Transverse colon (tissue), 4 donors: Measurements from ENCODE around the gene TARM1. TPM values are rescaled to one million over a fixed set of nuclear protein-coding genes. Genes with fewer than 3 reads are reported as not detected.

Experiments
- DNase-seq: peaks from one replicate; pipeline ENCODE4 v3.0.0-alpha.2; 2019
- H3K27ac ChIP-seq, 4 donors: fragments of 200-600 bp; sonication (generic); 2 replicates each; pipeline ENCODE4 v1.5.1; 2016 to 2018; ENCODE audit warnings: inconsistent platforms in 4 of 4
- H3K27me3 ChIP-seq: fragments of 200-600 bp; sonication (generic); 2 replicates; pipeline ENCODE4 v1.5.1; 2017; ENCODE audit warnings: inconsistent platforms
- H3K36me3 ChIP-seq, 4 donors: fragments of 200-600 bp; sonication (generic); 2 replicates each; pipeline ENCODE4 v1.5.1; 2017 to 2019; ENCODE audit warnings: inconsistent platforms in 4 of 4
- H3K4me1 ChIP-seq, 4 donors: fragments of 200-600 bp; sonication (generic); 2 replicates each; pipeline ENCODE4 v1.5.1; 2017 to 2020; ENCODE audit warnings: inconsistent platforms in 4 of 4
- H3K4me3 ChIP-seq, 4 donors: fragments of 200-600 bp; sonication (generic); 1 replicate in 1 of 4; 2 replicates in 3 of 4; pipeline versions ENCODE4 v1.5.1 to v1.6.1; 2017 to 2019; ENCODE audit warnings: inconsistent platforms in 4 of 4
- H3K9me3 ChIP-seq, 2 donors: fragments of 200-600 bp; sonication (generic); 2 replicates each; pipeline ENCODE4 v1.5.1; 2017 to 2019; ENCODE audit warnings: inconsistent platforms in 2 of 2
- EP300 ChIP-seq: sonication (generic); formaldehyde crosslinking; IDR thresholded peaks from one replicate; pipeline ENCODE4 v1.6.1; 2017; ENCODE audit warnings: antibody characterized with exemption, low read depth
- POLR2A ChIP-seq: fragments of 450-650 bp; IDR thresholded peaks from one replicate; pipeline ENCODE4 v1.6.1; 2016; ENCODE audit warnings: antibody characterized with exemption, mild to moderate bottlenecking, moderate library complexity
- POLR2AphosphoS5 ChIP-seq, 3 donors: sonication (generic); formaldehyde crosslinking; IDR thresholded peaks; one replicate each; pipeline ENCODE4 v1.6.1; 2016; ENCODE audit warnings: antibody characterized with exemption in 3 of 3
- WGBS, 2 donors: methylation state at CpG; one replicate each; pipeline ENCODE4 v1.1.5; 2018; ENCODE audit warnings: low coverage in 1 of 2; 5-methylcytosine and 5-hydroxymethylcytosine counted together
- in situ Hi-C, 4 donors: fragments of 200-750 bp; cut with MboI; loops; one replicate each; pipeline versions ENCODE4 v1.15.0 to v1.15.1; 2017; ENCODE audit warnings: low sequenced_read_pairs in 3 of 4, low pct_ligation_motif_present in 1 of 4, low pct_unique_long_range_greater_than_20kb in 1 of 4
- intact Hi-C: fragments of 100-400 bp; cut with DNase I; formaldehyde crosslinking; loops from one replicate; pipeline ENCODE4 v1.15.1; 2023; ENCODE audit warnings: low total_unique reads
- total RNA-seq, 4 donors: library from RNA; depleted of rRNA; stranded (reverse); fragments of >200 nt; gene quantifications; one replicate each; pipeline ENCODE4 v1.1.0, GENCODE V29; 2016
- TF ChIP-seq, protein P1 (sequence below), 5 experiments: fragments of 200-600 bp in 3 of 5; fragments of 450-650 bp in 2 of 5; sonication (generic) in 3 of 5; IDR thresholded peaks; 1 replicate in 2 of 5; 2 replicates in 3 of 5; pipeline ENCODE4 v1.5.1; 2016 to 2017; ENCODE audit warnings: antibody characterized with exemption in 5 of 5, inconsistent platforms in 3 of 5, mild to moderate bottlenecking in 2 of 5, moderate library complexity in 1 of 5

Gene TARM1
- total RNA-seq, 4 donors from 2014 or later = not detected

DNA sequence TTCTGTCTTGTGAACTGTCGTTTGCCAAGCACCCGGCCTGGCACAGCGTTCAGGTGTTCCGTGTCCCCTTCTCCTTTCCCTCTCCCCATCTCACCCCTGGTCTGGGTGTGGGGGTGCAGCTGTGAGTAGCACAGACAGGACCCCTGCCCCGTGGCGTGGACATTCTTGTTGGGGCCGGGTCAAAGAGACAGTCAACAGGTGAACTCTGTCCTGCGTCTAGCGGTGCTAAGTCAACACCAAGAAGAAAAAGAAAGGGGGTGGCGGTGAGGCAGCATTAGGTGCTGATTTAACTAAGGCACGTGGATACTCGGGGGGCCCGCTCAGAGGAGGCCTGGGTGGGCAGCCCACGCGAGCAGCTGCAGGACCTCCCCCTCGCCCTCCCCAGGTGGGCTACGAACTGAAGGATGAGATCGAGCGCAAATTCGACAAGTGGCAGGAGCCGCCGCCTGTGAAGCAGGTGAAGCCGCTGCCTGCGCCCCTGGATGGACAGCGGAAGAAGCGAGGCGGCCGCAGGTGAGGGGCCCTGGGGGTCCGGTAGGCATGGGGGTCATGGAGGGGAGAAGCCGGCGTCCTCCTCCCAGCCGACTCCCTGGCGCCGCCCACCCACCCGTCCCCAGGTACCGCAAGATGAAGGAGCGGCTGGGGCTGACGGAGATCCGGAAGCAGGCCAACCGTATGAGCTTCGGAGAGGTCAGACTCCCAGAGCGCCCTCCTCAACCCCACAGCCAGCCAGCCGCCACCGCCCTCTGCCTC is 46.7 kb upstream of the TARM1 start:
- in situ Hi-C loops (no loop called here), intact Hi-C loops (no loop called here)
- TF ChIP-seq POLR2AphosphoS5 (IDR thresholded peaks at IDR 0.05) (no peak), EP300 (no peak), POLR2A (no peak)
- TF ChIP-seq, protein P1, sequence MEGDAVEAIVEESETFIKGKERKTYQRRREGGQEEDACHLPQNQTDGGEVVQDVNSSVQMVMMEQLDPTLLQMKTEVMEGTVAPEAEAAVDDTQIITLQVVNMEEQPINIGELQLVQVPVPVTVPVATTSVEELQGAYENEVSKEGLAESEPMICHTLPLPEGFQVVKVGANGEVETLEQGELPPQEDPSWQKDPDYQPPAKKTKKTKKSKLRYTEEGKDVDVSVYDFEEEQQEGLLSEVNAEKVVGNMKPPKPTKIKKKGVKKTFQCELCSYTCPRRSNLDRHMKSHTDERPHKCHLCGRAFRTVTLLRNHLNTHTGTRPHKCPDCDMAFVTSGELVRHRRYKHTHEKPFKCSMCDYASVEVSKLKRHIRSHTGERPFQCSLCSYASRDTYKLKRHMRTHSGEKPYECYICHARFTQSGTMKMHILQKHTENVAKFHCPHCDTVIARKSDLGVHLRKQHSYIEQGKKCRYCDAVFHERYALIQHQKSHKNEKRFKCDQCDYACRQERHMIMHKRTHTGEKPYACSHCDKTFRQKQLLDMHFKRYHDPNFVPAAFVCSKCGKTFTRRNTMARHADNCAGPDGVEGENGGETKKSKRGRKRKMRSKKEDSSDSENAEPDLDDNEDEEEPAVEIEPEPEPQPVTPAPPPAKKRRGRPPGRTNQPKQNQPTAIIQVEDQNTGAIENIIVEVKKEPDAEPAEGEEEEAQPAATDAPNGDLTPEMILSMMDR (IDR thresholded peaks at IDR 0.05) = no peak
- Histone ChIP-seq H3K36me3 (peaks cover 0 to 64% (median 13%) of the 10 kb centered on the region in 4 donors), H3K4me3 (no peak overlapping the region), H3K27ac (no peak overlapping the region), H3K27me3 (no peaks in the 10 kb centered on the region), H3K9me3 (no peaks in the 10 kb centered on the region), H3K4me1 (no peaks in the 10 kb centered on the region)
- WGBS, 2 donors = 91 to 96% methylated on average over 18 to 41 of the region's 44 CpGs
- DNase-seq = no peak

DNA sequence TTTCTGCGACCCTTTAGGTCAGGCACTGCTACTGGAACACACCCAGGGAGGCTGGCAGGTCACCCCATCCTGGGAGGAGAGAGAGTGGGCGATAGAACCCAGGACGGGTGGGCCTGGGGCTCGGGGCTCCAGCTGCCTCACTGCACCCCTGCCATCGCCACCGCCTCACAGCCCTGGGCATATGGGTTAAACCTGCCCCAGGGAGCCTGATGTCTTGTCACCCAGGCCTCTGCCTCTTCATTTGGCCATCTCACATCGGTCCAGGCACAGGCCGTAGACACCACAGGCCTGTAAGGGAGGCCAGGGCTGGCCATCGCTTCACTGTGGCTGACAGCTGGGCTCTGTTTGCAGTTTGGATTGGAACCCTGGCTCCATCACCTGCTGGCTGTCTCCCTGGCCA is 44.5 kb upstream of the TARM1 start:
- intact Hi-C loops = no loop called here
- H3K4me3 ChIP-seq = no peak overlapping the region
- H3K9me3 ChIP-seq = no peaks in the 10 kb centered on the region
- H3K27ac ChIP-seq = no peak overlapping the region
- peaks cover 0 to 75% (median 16%) of the 10 kb centered on the region in 4 donors for H3K36me3 ChIP-seq
- in situ Hi-C loops = no loop called here
- 87% methylated on average over 9 of the region's 9 CpGs; no CpG with 5 or more reads in 1 of the 2 donors for WGBS, 2 donors
- DNase-seq = no peak
- TF ChIP-seq, protein P1 (IDR thresholded peaks at IDR 0.05) = no peak
- TF ChIP-seq POLR2AphosphoS5 (IDR thresholded peaks at IDR 0.05) (no peak), EP300 (no peak), POLR2A (no peak)
- no peaks in the 10 kb centered on the region for H3K4me1 ChIP-seq
- no peaks in the 10 kb centered on the region for H3K27me3 ChIP-seq

DNA sequence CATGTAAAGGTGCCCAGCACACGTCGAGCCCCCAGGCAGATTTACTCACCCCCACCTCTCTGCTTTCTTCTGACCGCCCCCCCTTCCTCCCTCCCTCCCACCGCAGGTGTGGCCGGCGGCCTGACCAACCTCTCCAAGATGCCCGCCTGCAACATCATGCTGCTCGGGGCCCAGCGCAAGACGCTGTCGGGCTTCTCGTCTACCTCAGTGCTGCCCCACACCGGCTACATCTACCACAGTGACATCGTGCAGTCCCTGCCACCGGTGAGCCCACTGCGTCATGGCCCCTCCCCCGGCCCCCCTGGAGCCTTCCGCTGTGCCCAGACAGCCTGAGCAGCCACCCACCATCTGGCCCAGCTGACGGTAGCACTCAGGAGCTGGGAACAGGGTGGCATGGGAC is 43.2 kb upstream of the TARM1 start:
- H3K27me3 ChIP-seq = no peaks in the 10 kb centered on the region
- H3K4me3 ChIP-seq = no peak overlapping the region
- intact Hi-C loops = loop anchor here (5.0 kb wide), 1 partner anchor 1148 kb away; no protein-coding TSS in a partner anchor
- TF ChIP-seq, protein P1 (IDR thresholded peaks at IDR 0.05) = no peak
- no peak for TF ChIP-seq EP300
- no peak for TF ChIP-seq POLR2AphosphoS5 (IDR thresholded peaks at IDR 0.05)
- no peak for TF ChIP-seq POLR2A
- H3K9me3 ChIP-seq = no peaks in the 10 kb centered on the region
- no peak for DNase-seq
- 93% methylated on average over 18 of the region's 19 CpGs; no CpG with 5 or more reads in 1 of the 2 donors for WGBS, 2 donors
- H3K4me1 ChIP-seq = no peaks in the 10 kb centered on the region
- peaks cover 0 to 79% (median 14%) of the 10 kb centered on the region in 4 donors for H3K36me3 ChIP-seq
- H3K27ac ChIP-seq = no peak overlapping the region
- in situ Hi-C loops = no loop called here

DNA sequence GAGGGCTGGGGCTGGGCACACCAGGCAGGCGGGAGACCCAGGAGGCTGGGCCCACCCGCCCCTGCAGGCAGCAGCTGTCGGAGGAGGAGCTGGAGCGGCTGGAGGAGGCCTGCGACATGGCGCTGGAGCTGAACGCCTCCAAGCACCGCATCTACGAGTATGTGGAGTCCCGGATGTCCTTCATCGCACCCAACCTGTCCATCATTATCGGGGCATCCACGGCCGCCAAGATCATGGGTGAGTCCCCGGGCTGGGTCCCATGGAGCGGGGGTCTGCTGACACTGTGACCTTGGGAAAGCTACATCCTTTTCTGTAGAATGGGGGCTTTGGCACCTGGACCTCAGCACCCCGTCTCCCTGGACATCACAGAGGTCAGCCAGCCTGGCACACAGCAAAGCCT is 42.5 kb upstream of the TARM1 start:
- intact Hi-C loops (loop anchor here (5.0 kb wide), 1 partner anchor 1149 kb away; no protein-coding TSS in a partner anchor), in situ Hi-C loops (no loop called here)
- DNase-seq = no peak
- peaks cover 0 to 75% (median 12%) of the 10 kb centered on the region in 4 donors for H3K36me3 ChIP-seq
- H3K27me3 ChIP-seq = no peaks in the 10 kb centered on the region
- no peak overlapping the region for H3K27ac ChIP-seq
- no peak for TF ChIP-seq EP300
- TF ChIP-seq POLR2AphosphoS5 (IDR thresholded peaks at IDR 0.05) = no peak
- no peaks in the 10 kb centered on the region for H3K4me1 ChIP-seq
- H3K9me3 ChIP-seq = no peaks in the 10 kb centered on the region
- H3K4me3 ChIP-seq = no peak overlapping the region
- WGBS, 2 donors = 92% methylated on average over 17 of the region's 17 CpGs; no CpG with 5 or more reads in 1 of the 2 donors
